AG04450 (cell line): Measurements from ENCODE around the gene EPHA4. TPM values are rescaled to one million over a fixed set of nuclear protein-coding genes. Genes with fewer than 3 reads are reported as not detected.

Experiments
- CTCF ChIA-PET: fragments of 300-600, 350-600 bp; formaldehyde crosslinking; extraction: SDS; loops from one replicate; lab custom pipeline; 2022; ENCODE audit warnings: antibody characterized with exemption, inconsistent platforms; lab: Charles Lee
- POLR2A ChIA-PET: fragments of 350-600 bp; formaldehyde crosslinking; extraction: SDS; loops from one replicate; lab custom pipeline; 2021; ENCODE audit warnings: antibody characterized with exemption, inconsistent platforms; lab: Yijun Ruan, JAX
- DNase-seq: peaks from one replicate; pipeline ENCODE4 v3.0.0-alpha.2; 2011; ENCODE audit warnings: low read depth, low spot score
- H3K27ac ChIP-seq: one replicate; pipeline ENCODE4 v1.5.1; 2012; ENCODE audit warnings: low read depth, low read length, control low read depth
- H3K27me3 ChIP-seq: one replicate; pipeline ENCODE4 v1.6.0; 2012; ENCODE audit warnings: low read length; ENCODE audit not compliant: control insufficient read depth, insufficient read depth
- H3K4me3 ChIP-seq: 2 replicates; pipeline ENCODE4 v1.5.1; 2011; ENCODE audit warnings: mild to moderate bottlenecking, low read depth, low read length, control low read depth
- H3K9me3 ChIP-seq: 2 replicates; pipeline ENCODE4 v1.5.1; 2012; ENCODE audit warnings: low read length; ENCODE audit not compliant: control insufficient read depth, insufficient read depth
- CTCF ChIP-seq: IDR thresholded peaks from 2 replicates; pipeline ENCODE4 v1.5.1; 2011; ENCODE audit warnings: low read depth, low read length, control low read depth, inconsistent platforms
- polyA plus RNA-seq: library from polyadenylated mRNA; depleted of rRNA; stranded (reverse); fragments of >200 nt; gene quantifications from 2 replicates; pipeline ENCODE4 v1.2.3, GENCODE V29; 2011

Gene EPHA4
- polyA plus RNA-seq, 1 experiment: 37.9 TPM

GRCh38 chr2:221428896-221429295, 143.2 kb downstream of the EPHA4 start:
- CTCF ChIA-PET: interaction anchor here (0.6 kb wide), 1 partner anchor 15 kb away, joined by 3 read pairs; no protein-coding TSS in a partner anchor
- POLR2A ChIA-PET: no interaction called here
- no peak for TF ChIP-seq CTCF

GRCh38 chr2:221426929-221427328, 145.2 kb downstream of the EPHA4 start:
- ChIA-PET POLR2A (no interaction called here), CTCF (no interaction called here)
- H3K27me3 ChIP-seq: no peaks in the 10 kb centered on the region
- no peak for DNase-seq
- no peak overlapping the region for H3K27ac ChIP-seq
- no peak for TF ChIP-seq CTCF
- no peak overlapping the region for H3K4me3 ChIP-seq
- no peaks in the 10 kb centered on the region for H3K9me3 ChIP-seq

More at GRCh38 chr2:221428896-221429295, 143.2 kb downstream of the EPHA4 start:
- DNase-seq: no peak
- Histone ChIP-seq H3K27me3 (no peaks in the 10 kb centered on the region), H3K4me3 (no peak overlapping the region), H3K27ac (no peak overlapping the region), H3K9me3 (no peaks in the 10 kb centered on the region)

- CTCF ChIA-PET: no interaction called here
- no peak overlapping the region for H3K4me3 ChIP-seq
- no peak for DNase-seq
- POLR2A ChIA-PET: no interaction called here
- no peak for TF ChIP-seq CTCF
- H3K27ac ChIP-seq: no peak overlapping the region
- no peaks in the 10 kb centered on the region for H3K27me3 ChIP-seq
- H3K9me3 ChIP-seq: no peaks in the 10 kb centered on the region
Measured at GRCh38 chr2:221425891-221426290, 146.2 kb downstream of the EPHA4 start.

- no peaks in the 10 kb centered on the region for H3K27me3 ChIP-seq
- CTCF ChIA-PET: no interaction called here
- no peaks in the 10 kb centered on the region for H3K9me3 ChIP-seq
- no peak for DNase-seq
- no peak for TF ChIP-seq CTCF
- POLR2A ChIA-PET: no interaction called here
- H3K4me3 ChIP-seq: no peak overlapping the region
- H3K27ac ChIP-seq: no peak overlapping the region
Measured at GRCh38 chr2:221425353-221425752, 146.8 kb downstream of the EPHA4 start.

- Histone ChIP-seq H3K27me3 (no peaks in the 10 kb centered on the region), H3K4me3 (no peak overlapping the region), H3K27ac (no peak overlapping the region), H3K9me3 (no peaks in the 10 kb centered on the region)
- ChIA-PET CTCF (no interaction called here), POLR2A (no interaction called here)
- no peak for TF ChIP-seq CTCF
- no peak for DNase-seq
Measured at GRCh38 chr2:221423210-221423804, 148.8 kb downstream of the EPHA4 start.
